ENCODE measurements around the gene ACOD1. TPM values are rescaled to one million over a fixed set of nuclear protein-coding genes. Genes with fewer than 3 reads are reported as not detected.

The ACOD1 gene
- total RNA-seq, 1 donor from 2014 or later, result not detected

- Mint-ChIP-seq H3K27ac (no peak overlapping the region), H3K4me3 (no peak overlapping the region)
- DNase-seq (ENCODE audit: low spot score in 2 of 2, unreplicated experiment in 2 of 2), result no peak
Observed at GRCh38 chr13:76937281-76937820, 11.0 kb upstream of the ACOD1 start.

GRCh38 chr13:76939215-76939614 lies 9.1 kb upstream of the ACOD1 start:
- Mint-ChIP-seq H3K9me3 (peaks cover 15% of the 10 kb centered on the region), H3K36me3 (no peaks in the 10 kb centered on the region), H3K27me3 (ENCODE audit: low read depth) (no peaks in the 10 kb centered on the region), H3K27ac (no peak overlapping the region), H3K4me1 (peaks cover 3% of the 10 kb centered on the region), H3K4me3 (no peak overlapping the region)
- TF ChIP-seq, protein P1, sequence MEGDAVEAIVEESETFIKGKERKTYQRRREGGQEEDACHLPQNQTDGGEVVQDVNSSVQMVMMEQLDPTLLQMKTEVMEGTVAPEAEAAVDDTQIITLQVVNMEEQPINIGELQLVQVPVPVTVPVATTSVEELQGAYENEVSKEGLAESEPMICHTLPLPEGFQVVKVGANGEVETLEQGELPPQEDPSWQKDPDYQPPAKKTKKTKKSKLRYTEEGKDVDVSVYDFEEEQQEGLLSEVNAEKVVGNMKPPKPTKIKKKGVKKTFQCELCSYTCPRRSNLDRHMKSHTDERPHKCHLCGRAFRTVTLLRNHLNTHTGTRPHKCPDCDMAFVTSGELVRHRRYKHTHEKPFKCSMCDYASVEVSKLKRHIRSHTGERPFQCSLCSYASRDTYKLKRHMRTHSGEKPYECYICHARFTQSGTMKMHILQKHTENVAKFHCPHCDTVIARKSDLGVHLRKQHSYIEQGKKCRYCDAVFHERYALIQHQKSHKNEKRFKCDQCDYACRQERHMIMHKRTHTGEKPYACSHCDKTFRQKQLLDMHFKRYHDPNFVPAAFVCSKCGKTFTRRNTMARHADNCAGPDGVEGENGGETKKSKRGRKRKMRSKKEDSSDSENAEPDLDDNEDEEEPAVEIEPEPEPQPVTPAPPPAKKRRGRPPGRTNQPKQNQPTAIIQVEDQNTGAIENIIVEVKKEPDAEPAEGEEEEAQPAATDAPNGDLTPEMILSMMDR (IDR thresholded peaks at IDR 0.05; ENCODE audit: unreplicated experiment), result no peak
- no peak for DNase-seq (ENCODE audit: low spot score in 2 of 2, unreplicated experiment in 2 of 2)

More at GRCh38 chr13:76937281-76937820, 11.0 kb upstream of the ACOD1 start:
- Mint-ChIP-seq H3K36me3 (no peaks in the 10 kb centered on the region), H3K4me1 (peaks cover 3% of the 10 kb centered on the region), H3K27me3 (ENCODE audit: low read depth) (no peaks in the 10 kb centered on the region), H3K9me3 (peaks cover 15% of the 10 kb centered on the region)
- TF ChIP-seq, protein P1 (IDR thresholded peaks at IDR 0.05; ENCODE audit: unreplicated experiment), result no peak

- Mint-ChIP-seq H3K4me3 (no peak overlapping the region), H3K27ac (no peak overlapping the region), H3K27me3 (ENCODE audit: low read depth) (no peaks in the 10 kb centered on the region), H3K9me3 (peaks cover 13% of the 10 kb centered on the region), H3K36me3 (no peaks in the 10 kb centered on the region), H3K4me1 (peaks cover 3% of the 10 kb centered on the region)
- TF ChIP-seq, protein P1 (IDR thresholded peaks at IDR 0.05; ENCODE audit: unreplicated experiment), result no peak
- no peak for DNase-seq (ENCODE audit: low spot score in 2 of 2, unreplicated experiment in 2 of 2)
Observed at GRCh38 chr13:76942363-76942762, 5.9 kb upstream of the ACOD1 start.

- Mint-ChIP-seq H3K27me3 (ENCODE audit: low read depth) (peaks cover 4% of the 10 kb centered on the region), H3K4me1 (peaks cover 3% of the 10 kb centered on the region), H3K9me3 (peaks cover 8% of the 10 kb centered on the region), H3K4me3 (no peak overlapping the region), H3K36me3 (no peaks in the 10 kb centered on the region), H3K27ac (no peak overlapping the region)
- TF ChIP-seq, protein P1 (IDR thresholded peaks at IDR 0.05; ENCODE audit: unreplicated experiment), result no peak
- DNase-seq (ENCODE audit: low spot score in 2 of 2, unreplicated experiment in 2 of 2), result no peak
Observed at GRCh38 chr13:76943646-76944045, 4.7 kb upstream of the ACOD1 start.

DNA sequence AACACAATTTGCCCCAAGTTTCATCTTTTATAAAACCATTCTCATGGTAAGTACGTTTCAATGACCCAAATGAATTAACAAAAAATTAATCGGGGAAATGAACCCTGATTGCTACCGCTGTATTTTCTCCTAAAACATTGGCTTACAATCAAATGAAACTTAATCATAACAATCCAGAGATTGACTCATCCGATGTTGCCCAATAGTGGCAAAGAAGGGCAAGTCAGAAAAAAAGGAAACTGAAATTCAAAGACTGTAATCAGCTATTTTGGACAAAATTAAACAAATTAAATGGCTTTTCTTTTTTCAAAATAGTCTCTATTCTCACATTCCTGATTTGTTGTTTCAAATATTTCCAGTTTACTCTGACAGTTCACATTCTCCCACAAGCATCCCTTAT lies 3.9 kb upstream of the ACOD1 start:
- TF ChIP-seq, protein P1 (IDR thresholded peaks at IDR 0.05; ENCODE audit: unreplicated experiment), result no peak
- Mint-ChIP-seq H3K27ac (no peak overlapping the region), H3K4me3 (no peak overlapping the region), H3K36me3 (no peaks in the 10 kb centered on the region), H3K27me3 (ENCODE audit: low read depth) (peaks cover 9% of the 10 kb centered on the region), H3K4me1 (peaks cover 3% of the 10 kb centered on the region), H3K9me3 (peaks cover 8% of the 10 kb centered on the region)
- DNase-seq (ENCODE audit: low spot score in 2 of 2, unreplicated experiment in 2 of 2), result no peak

DNA sequence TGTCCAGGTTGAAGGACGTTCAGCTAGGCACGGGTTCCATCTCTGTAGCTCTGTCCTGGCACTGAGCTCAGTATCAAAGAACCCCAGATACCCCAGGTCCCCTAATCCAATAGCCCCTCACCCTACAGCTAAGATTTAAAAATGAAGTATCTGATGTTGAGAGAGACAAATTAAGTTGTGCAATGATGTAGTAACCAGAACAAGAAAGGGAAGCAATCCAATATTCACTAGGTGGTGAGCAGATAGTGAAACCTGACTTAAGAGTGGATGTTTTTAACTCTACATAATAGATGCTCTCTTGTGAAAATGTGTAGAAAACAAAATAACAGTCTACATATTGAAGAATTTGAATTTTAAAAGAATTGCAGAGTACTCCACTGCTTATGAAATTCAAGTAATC lies 1.8 kb downstream of the ACOD1 start:
- Mint-ChIP-seq H3K4me3 (no peak overlapping the region), H3K27me3 (ENCODE audit: low read depth) (peaks cover 37% of the 10 kb centered on the region), H3K9me3 (peaks cover 8% of the 10 kb centered on the region), H3K27ac (no peak overlapping the region), H3K36me3 (no peaks in the 10 kb centered on the region), H3K4me1 (peaks cover 10% of the 10 kb centered on the region)
- no peak for DNase-seq (ENCODE audit: low spot score in 2 of 2, unreplicated experiment in 2 of 2)
- TF ChIP-seq, protein P1 (IDR thresholded peaks at IDR 0.05; ENCODE audit: unreplicated experiment), result no peak

Measured in mesothelial cell of epicardium (in vitro differentiated cells).